Testis (tissue), 2 donors: ENCODE results near the gene TNFAIP3.

Experiments used
- CTCF ChIP-seq, 3 experiments: fragments of 450-650 bp in 2 of 3; fragments of 200-600 bp in 1 of 3; sonication (generic) in 1 of 3; IDR thresholded peaks; one replicate each; pipeline ENCODE4 v1.5.1; 2016 to 2019; ENCODE audit warnings: antibody characterized with exemption in 3 of 3, mild to moderate bottlenecking in 2 of 3, moderate library complexity in 1 of 3
- POLR2A ChIP-seq: fragments of 450-650 bp; IDR thresholded peaks from one replicate; pipeline ENCODE4 v1.6.1; 2017; ENCODE audit warnings: antibody characterized with exemption, mild to moderate bottlenecking, moderate library complexity

GRCh38 chr6:137912813-137913212 lies 45.8 kb downstream of the TNFAIP3 start:
- TF ChIP-seq CTCF (IDR thresholded peaks at IDR 0.05): no peak
- no peak for TF ChIP-seq POLR2A
